ENCODE measurements around the gene SLC25A30.

- no peak for TF ChIP-seq CTCF (IDR thresholded peaks at IDR 0.05)
- no peak for TF ChIP-seq POLR2A (IDR thresholded peaks at IDR 0.05)
Observed at GRCh38 chr13:45367358-45367757, 50.8 kb downstream of the SLC25A30 start.

All from prostate gland (tissue), 2 donors.